Adrenal gland (tissue), 12 donors: ENCODE measurements around the gene ALG1. TPM values are rescaled to one million over a fixed set of nuclear protein-coding genes. Genes with fewer than 3 reads are reported as not detected.
"Not testable (repeated sequence)": the region's sequence is repeated elsewhere in the genome, so short reads cannot be mapped to it uniquely, and the experiment has no call there.

Experiments used
- DNase-seq, 7 donors: peaks; one replicate each; pipeline ENCODE4 v3.0.0-alpha.2; 2019 to 2020
- H3K27ac ChIP-seq, 5 donors: fragments of 200-600 bp; sonication (generic) in 4 of 5; 1 replicate in 3 of 5; 2 replicates in 2 of 5; pipeline versions ENCODE4 v1.5.1 to v1.8.0; 2016 to 2020; ENCODE audit warnings: mild to moderate bottlenecking in 1 of 5
- H3K27me3 ChIP-seq: fragments of 200-600 bp; 2 replicates; pipeline ENCODE4 v1.8.0; 2021
- H3K36me3 ChIP-seq, 2 donors: fragments of 200-600 bp; replicated peaks in 1 of 2; 1 replicate in 1 of 2; 2 replicates in 1 of 2; pipeline versions ENCODE4 v1.5.1 to v1.8.0; 2018 to 2022
- H3K4me1 ChIP-seq, 2 donors: fragments of 200-600 bp; replicated peaks in 1 of 2; 1 replicate in 1 of 2; 2 replicates in 1 of 2; pipeline versions ENCODE4 v1.5.1 to v1.8.0; 2018 to 2021
- H3K4me3 ChIP-seq, 4 donors: fragments of 200-600 bp; sonication (generic) in 3 of 4; one replicate each; pipeline ENCODE4 v1.5.1; 2016 to 2018
- H3K9me3 ChIP-seq, 3 donors: fragments of 200-600 bp; sonication (generic) in 1 of 3; replicated peaks in 1 of 3; 1 replicate in 2 of 3; 2 replicates in 1 of 3; pipeline versions ENCODE4 v1.5.1 to v1.8.0; 2016 to 2021
- POLR2A ChIP-seq, 2 donors: fragments of 450-650 bp; IDR thresholded peaks; one replicate each; pipeline ENCODE4 v1.6.1; 2017; ENCODE audit warnings: antibody characterized with exemption in 2 of 2, mild to moderate bottlenecking in 2 of 2, moderate library complexity in 1 of 2
- WGBS, 4 donors: extraction: QIAGEN DNeasy Blood & Tissue Kit in 2 of 4; methylation state at CpG; one replicate each; pipeline versions ENCODE4 v1.1.5 to v1.1.7; 2013 to 2017; 5-methylcytosine and 5-hydroxymethylcytosine counted together
- intact Hi-C, 2 donors: fragments of 100-400 bp; cut with DNase I; formaldehyde crosslinking; loops; one replicate each; pipeline versions ENCODE4 v1.14.1 to v1.15.0; 2022 to 2023
- polyA plus RNA-seq, 3 donors: library from polyadenylated mRNA; stranded (reverse); fragments of 200-250 nt in 2 of 3; fragments of 350-450 nt in 1 of 3; fragmentation: Illumina TruSeq in 1 of 3; extraction: RNeasy Lipid Tissue Mini Kit (QIAGEN cat#74804) in 1 of 3; gene quantifications; one replicate each; pipeline ENCODE4 v1.2.3, GENCODE V29; 2013 to 2014
- total RNA-seq, 9 donors: library from RNA; depleted of rRNA in 4 of 9; stranded (reverse); fragments of >200 nt in 4 of 9; fragments of 120-200 nt in 1 of 9; fragmentation: NEBNext Ultra II Directional in 1 of 9; extraction: Animal tissue kit (Norgen Biotek cat#: 25700) in 1 of 9; gene quantifications; one replicate each; pipeline versions ENCODE4 v1.1.0 to v1.2.4, GENCODE V29; 2013 to 2023
- TF ChIP-seq, protein P1 (sequence below), 6 experiments: fragments of 450-650 bp in 4 of 6; fragments of 200-600 bp in 2 of 6; sonication (generic) in 1 of 6; IDR thresholded peaks; 1 replicate in 5 of 6; 2 replicates in 1 of 6; pipeline versions ENCODE4 v1.5.1 to v1.8.0; 2016 to 2021; ENCODE audit warnings: antibody characterized with exemption in 6 of 6, mild to moderate bottlenecking in 2 of 6, moderate library complexity in 1 of 6
- donor health status: healthy with polysubstance abuse.
- donor health status: Bipolar disorder and iron deficiency.
- donor health status: DM: yes; HTN: yes; CAD: no.
- donor health status: DM: no; HTN: no; CAD: no.
- donor health status: DM: no; HTN: no; CAD: no.
- donor health status: DM: yes; HTN: yes; CAD: no.

The ALG1 gene
- total and polyA plus RNA-seq, 12 donors, result 19.2 to 207 (median 41.3) TPM

DNA sequence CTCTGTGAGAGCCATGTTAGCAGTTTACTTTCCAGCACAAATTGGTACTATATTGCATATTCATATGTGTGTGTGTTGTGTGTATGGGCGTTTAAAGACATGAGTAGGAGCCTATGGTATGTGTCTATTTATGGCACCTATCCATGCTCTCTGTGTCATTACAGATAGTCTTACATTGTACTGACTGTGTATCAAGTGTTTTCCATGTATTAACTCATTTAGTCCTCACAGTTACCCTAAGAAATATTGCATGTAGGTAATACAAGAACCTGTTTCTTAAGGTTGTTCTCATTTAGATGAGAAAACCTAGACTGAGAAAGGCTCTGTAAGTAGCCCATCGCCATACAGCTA is 1.6 kb downstream of the ALG1 start:
- H3K4me3 ChIP-seq, result no peak overlapping the region
- H3K36me3 ChIP-seq, result peaks cover 0 to 38% of the 10 kb centered on the region in 2 donors
- intact Hi-C loops, result no loop called here
- H3K27ac ChIP-seq, result peak overlapping the region in 1 of 5 donors; percentile 78
- H3K4me1 ChIP-seq, result peaks cover 0 to 18% of the 10 kb centered on the region in 2 donors
- TF ChIP-seq POLR2A (IDR thresholded peaks at IDR 0.05), result no peak
- TF ChIP-seq, protein P1, sequence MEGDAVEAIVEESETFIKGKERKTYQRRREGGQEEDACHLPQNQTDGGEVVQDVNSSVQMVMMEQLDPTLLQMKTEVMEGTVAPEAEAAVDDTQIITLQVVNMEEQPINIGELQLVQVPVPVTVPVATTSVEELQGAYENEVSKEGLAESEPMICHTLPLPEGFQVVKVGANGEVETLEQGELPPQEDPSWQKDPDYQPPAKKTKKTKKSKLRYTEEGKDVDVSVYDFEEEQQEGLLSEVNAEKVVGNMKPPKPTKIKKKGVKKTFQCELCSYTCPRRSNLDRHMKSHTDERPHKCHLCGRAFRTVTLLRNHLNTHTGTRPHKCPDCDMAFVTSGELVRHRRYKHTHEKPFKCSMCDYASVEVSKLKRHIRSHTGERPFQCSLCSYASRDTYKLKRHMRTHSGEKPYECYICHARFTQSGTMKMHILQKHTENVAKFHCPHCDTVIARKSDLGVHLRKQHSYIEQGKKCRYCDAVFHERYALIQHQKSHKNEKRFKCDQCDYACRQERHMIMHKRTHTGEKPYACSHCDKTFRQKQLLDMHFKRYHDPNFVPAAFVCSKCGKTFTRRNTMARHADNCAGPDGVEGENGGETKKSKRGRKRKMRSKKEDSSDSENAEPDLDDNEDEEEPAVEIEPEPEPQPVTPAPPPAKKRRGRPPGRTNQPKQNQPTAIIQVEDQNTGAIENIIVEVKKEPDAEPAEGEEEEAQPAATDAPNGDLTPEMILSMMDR (IDR thresholded peaks at IDR 0.05), result no peak
- no peaks in the 10 kb centered on the region for H3K27me3 ChIP-seq
- no peaks in the 10 kb centered on the region for H3K9me3 ChIP-seq
- no peak for DNase-seq
- WGBS, 4 donors, result 85 to 88% (median 86%) methylated on average over 2 of the region's 2 CpGs

DNA sequence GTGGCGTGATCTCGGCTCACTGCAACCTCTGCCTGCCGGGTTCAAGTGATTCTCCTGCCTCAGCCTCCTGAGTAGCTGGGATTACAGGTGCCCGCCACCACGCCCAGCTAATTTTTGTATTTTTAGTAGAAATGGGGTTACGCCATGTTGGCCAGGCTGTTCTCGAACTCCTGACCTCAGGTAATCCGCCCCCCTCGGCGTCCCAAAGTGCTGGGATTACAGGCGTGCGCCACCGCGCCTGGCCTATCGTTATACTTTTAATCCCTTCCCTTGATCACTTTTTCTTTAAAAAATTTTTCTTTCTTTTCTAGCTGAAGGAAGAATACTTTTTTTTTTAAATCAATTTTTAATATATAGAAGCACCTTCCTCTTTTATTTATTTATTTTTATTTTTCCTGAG is 2.1 kb downstream of the ALG1 start:
- 92 to 98% (median 95%) methylated on average over 15 of the region's 15 CpGs for WGBS, 4 donors
- intact Hi-C loops, result not testable (repeated sequence)

DNA sequence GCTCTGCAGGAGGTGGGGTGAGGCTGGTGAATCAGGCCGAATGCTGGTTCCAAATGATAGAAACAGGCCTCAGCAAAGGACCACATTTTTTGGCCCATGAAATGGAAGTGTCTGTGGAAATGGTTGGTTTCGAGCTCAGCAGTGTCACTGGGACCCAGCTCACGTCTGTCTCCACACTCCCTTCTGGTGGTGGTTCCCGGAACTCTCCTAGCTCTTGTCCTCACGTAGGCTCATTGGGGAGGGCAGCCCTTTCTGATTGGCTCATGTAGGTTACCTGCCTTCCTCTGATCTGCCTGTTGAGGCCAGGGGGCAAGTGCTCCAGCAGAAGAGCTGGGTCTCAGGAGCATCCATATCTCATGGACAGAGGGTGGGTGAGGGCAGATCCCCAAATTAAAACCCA is 4.0 kb downstream of the ALG1 start:
- peaks cover 0 to 18% of the 10 kb centered on the region in 2 donors for H3K4me1 ChIP-seq
- no peaks in the 10 kb centered on the region for H3K27me3 ChIP-seq
- WGBS, 4 donors, result 87 to 92% (median 88%) methylated on average over 1 to 5 of the region's 5 CpGs
- intact Hi-C loops, result no loop called here
- DNase-seq, result no peak
- H3K4me3 ChIP-seq, result no peak overlapping the region
- no peak overlapping the region for H3K27ac ChIP-seq
- no peaks in the 10 kb centered on the region for H3K9me3 ChIP-seq
- TF ChIP-seq, protein P1 (IDR thresholded peaks at IDR 0.05), result no peak
- TF ChIP-seq POLR2A (IDR thresholded peaks at IDR 0.05), result no peak
- peaks cover 0 to 58% of the 10 kb centered on the region in 2 donors for H3K36me3 ChIP-seq

More for the DNA sequence above, 2.1 kb downstream of the ALG1 start:
- H3K27ac ChIP-seq, DNase-seq, H3K9me3 ChIP-seq, H3K27me3 ChIP-seq, H3K4me3 ChIP-seq: not testable (repeated sequence)
- Histone ChIP-seq H3K4me1 (peaks cover 0 to 18% of the 10 kb centered on the region in 2 donors), H3K36me3 (peaks cover 0 to 41% of the 10 kb centered on the region in 2 donors)

DNA sequence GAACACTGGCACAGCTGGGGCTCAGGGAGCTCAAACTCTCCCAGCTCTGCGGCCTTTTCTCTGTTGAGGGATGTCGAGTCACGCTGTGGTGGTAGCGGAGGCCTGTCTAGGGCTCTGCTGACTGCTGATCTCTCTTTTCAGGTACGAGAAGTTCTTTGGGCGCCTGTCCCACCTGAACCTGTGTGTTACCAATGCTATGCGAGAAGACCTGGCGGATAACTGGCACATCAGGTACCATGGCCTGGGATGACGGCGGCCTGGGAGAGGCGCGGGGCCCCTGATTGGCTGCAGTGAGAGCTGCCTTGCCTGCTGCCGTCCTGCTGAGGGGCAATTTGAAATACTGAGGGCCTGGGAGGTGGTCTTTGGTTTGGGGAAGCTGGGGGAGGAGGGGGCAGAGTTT is 5.7 kb downstream of the ALG1 start:
- Histone ChIP-seq H3K27me3 (no peaks in the 10 kb centered on the region), H3K9me3 (no peaks in the 10 kb centered on the region), H3K4me1 (peaks cover 0 to 11% of the 10 kb centered on the region in 2 donors), H3K4me3 (no peak overlapping the region), H3K27ac (no peak overlapping the region), H3K36me3 (peaks cover 0 to 62% of the 10 kb centered on the region in 2 donors)
- DNase-seq, result no peak
- TF ChIP-seq POLR2A (IDR thresholded peaks at IDR 0.05), result no peak
- TF ChIP-seq, protein P1 (IDR thresholded peaks at IDR 0.05), result no peak
- intact Hi-C loops, result no loop called here
- 95 to 97% (median 96%) methylated on average over 10 to 13 of the region's 13 CpGs for WGBS, 4 donors

DNA sequence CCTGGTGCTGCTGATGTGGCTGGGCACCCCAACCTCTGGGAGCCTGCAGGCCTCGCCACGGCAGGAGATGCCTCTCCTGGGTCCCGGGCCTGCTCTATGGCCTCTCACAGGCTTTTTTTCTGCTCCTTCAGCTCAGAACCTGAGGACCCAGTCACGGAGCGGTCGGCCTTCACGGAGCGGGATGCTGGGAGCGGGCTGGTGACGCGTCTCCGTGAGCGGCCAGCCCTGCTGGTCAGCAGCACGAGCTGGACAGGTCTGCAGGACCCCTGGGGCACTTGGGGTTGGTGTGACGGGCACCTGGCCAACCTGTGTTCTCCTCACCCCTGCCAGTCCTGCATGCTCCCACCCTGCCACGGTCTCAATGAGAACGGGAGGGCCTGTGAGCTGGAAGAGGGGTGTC is 7.0 kb downstream of the ALG1 start:
- Histone ChIP-seq H3K4me1 (no peaks in the 10 kb centered on the region), H3K27me3 (no peaks in the 10 kb centered on the region), H3K9me3 (no peaks in the 10 kb centered on the region), H3K27ac (no peak overlapping the region), H3K4me3 (no peak overlapping the region), H3K36me3 (peaks cover 0 to 69% of the 10 kb centered on the region in 2 donors)
- intact Hi-C loops, result no loop called here
- WGBS, 4 donors, result 92 to 97% (median 93%) methylated on average over 3 to 17 of the region's 17 CpGs; no CpG with 5 or more reads in 1 of the 4 donors
- TF ChIP-seq, protein P1 (IDR thresholded peaks at IDR 0.05), result no peak
- TF ChIP-seq POLR2A (IDR thresholded peaks at IDR 0.05), result no peak
- DNase-seq, result no peak

DNA sequence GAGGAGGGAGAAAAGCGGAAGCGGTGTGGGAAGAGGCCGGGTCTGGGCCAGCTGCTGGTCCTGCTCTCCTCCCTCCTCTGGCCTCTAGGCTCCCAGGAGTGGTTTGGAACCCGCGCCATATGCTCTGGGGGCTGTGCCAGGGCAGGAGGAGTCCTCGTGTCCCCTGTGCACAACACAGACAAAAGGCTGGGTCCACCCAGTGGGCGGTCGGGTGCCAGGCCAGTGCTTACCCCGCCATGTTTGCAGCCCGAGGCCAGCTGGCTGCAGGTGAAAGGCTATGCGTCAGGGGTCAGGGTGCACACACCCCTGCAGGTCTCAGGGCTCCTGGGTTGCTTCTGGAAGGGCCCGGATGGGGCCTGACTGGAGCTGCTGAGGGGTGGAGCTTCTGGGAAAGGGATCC is 8.8 kb downstream of the ALG1 start:
- 86 to 100% (median 90%) methylated on average over 7 to 12 of the region's 12 CpGs for WGBS, 4 donors
- DNase-seq, H3K4me3 ChIP-seq, H3K9me3 ChIP-seq, H3K27ac ChIP-seq, H3K4me1 ChIP-seq, H3K27me3 ChIP-seq, intact Hi-C loops: not testable (repeated sequence)
- H3K36me3 ChIP-seq, result peaks cover 0 to 61% of the 10 kb centered on the region in 2 donors

DNA sequence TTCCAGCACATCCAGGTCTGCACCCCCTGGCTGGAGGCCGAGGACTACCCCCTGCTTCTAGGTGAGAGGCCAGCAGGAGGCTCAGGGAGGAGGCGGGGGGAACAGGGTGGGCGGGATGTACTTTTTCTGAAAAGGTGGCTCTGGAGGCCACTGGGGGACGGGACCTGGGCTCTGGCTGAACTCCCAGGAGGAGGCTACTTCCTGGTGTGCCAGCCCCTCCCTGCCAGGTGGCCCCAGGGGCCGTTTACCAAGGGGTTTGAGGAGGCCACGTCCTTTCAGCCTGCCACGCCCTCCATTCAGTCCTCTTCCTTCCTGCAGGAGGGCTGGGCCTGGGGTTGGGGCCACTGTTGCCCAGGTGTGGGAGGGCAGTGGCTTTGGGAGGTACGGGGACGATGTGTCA is 9.4 kb downstream of the ALG1 start:
- H3K9me3 ChIP-seq, DNase-seq, intact Hi-C loops, H3K4me1 ChIP-seq, H3K27ac ChIP-seq, H3K4me3 ChIP-seq, H3K27me3 ChIP-seq: not testable (repeated sequence)
- 73 to 90% (median 78%) methylated on average over 5 to 9 of the region's 9 CpGs for WGBS, 4 donors
- H3K36me3 ChIP-seq, result peaks cover 0 to 60% of the 10 kb centered on the region in 2 donors
